ENCODE results near the gene SLC13A5. TPM values are rescaled to one million over a fixed set of nuclear protein-coding genes. Genes with fewer than 3 reads are reported as not detected.

SLC13A5 gene
- total RNA-seq (2014; rRNA removed), result not detected in 2 replicates
- not detected for Bru-seq, nascent RNA
- BruChase-seq, experiment 1, labeled RNA remaining after a 6-hour chase, result percentile 3 among the genes with signal in this experiment
- BruChase-seq, experiment 2, labeled RNA remaining after a 2-hour chase, result percentile 3 among the genes with signal in this experiment
- long read RNA-seq, result 0 reads

GRCh38 chr17:6713130-6713917, at the start of gene SLC13A5:
Gene SLC13A5, minus strand, starts transcription at chr17:6713369. Its CDS starts 36 bp downstream, at chr17:6713333.
- ChIA-PET POLR2A (ENCODE audit: unreplicated experiment) (no interaction called here), CTCF (interaction anchor here (0.6 kb wide), 1 partner anchor 13 kb away, joined by 4 read pairs; no protein-coding TSS in a partner anchor)
- no peaks in the 10 kb centered on the region for H3F3A ChIP-seq (ENCODE audit: low read length, unreplicated experiment)
- TF ChIP-seq EZH2phosphoT487 (IDR thresholded peaks at IDR 0.05; ENCODE audit: borderline replicate concordance, low read length), result no peak
- no peak for TF ChIP-seq EZH2 (IDR thresholded peaks at IDR 0.05; ENCODE audit: low read length, unreplicated experiment)
- TF ChIP-seq, protein P1, sequence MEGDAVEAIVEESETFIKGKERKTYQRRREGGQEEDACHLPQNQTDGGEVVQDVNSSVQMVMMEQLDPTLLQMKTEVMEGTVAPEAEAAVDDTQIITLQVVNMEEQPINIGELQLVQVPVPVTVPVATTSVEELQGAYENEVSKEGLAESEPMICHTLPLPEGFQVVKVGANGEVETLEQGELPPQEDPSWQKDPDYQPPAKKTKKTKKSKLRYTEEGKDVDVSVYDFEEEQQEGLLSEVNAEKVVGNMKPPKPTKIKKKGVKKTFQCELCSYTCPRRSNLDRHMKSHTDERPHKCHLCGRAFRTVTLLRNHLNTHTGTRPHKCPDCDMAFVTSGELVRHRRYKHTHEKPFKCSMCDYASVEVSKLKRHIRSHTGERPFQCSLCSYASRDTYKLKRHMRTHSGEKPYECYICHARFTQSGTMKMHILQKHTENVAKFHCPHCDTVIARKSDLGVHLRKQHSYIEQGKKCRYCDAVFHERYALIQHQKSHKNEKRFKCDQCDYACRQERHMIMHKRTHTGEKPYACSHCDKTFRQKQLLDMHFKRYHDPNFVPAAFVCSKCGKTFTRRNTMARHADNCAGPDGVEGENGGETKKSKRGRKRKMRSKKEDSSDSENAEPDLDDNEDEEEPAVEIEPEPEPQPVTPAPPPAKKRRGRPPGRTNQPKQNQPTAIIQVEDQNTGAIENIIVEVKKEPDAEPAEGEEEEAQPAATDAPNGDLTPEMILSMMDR (conservative IDR thresholded peaks at IDR 0.05; ENCODE audit: low read depth, low read length), result no peak
- ATAC-seq (no peak), DNase-seq (no peak)
- intact Hi-C loops (cut with micrococcal nuclease), result no loop called here
- no TSS peak for BruUV-seq (replicated peaks)
- no peak within 1 kb of the TSS for H2AFZ ChIP-seq (ENCODE audit: low read length)
- H3K9me3 ChIP-seq (ENCODE audit: low read length), result no peaks in the 10 kb centered on the region
- no peak within 1 kb of the TSS for H3K4me2 ChIP-seq (ENCODE audit: low read length)
- H3K79me2 ChIP-seq (ENCODE audit: low read length), result no peaks in the 10 kb centered on the region
- no peak within 1 kb of the TSS for H3K9ac ChIP-seq (ENCODE audit: low read length)
- H3K9me2 ChIP-seq (replicated peaks; ENCODE audit: low read length), result no peaks in the 10 kb centered on the region
- H3K4me1 ChIP-seq (ENCODE audit: insufficient read depth, low read length), result no peaks in the 10 kb centered on the region
- no peak within 1 kb of the TSS for H3K4me3 ChIP-seq (ENCODE audit: low read length)
- H3K36me3 ChIP-seq (ENCODE audit: low read depth, low read length), result no peaks in the 10 kb centered on the region
- H3K27ac ChIP-seq (ENCODE audit: low read length), result no peak within 1 kb of the TSS
- no peaks in the 10 kb centered on the region for H3K27me3 ChIP-seq (ENCODE audit: low read length)
- no peaks in the 10 kb centered on the region for H4K20me1 ChIP-seq (ENCODE audit: low read length)

DNA sequence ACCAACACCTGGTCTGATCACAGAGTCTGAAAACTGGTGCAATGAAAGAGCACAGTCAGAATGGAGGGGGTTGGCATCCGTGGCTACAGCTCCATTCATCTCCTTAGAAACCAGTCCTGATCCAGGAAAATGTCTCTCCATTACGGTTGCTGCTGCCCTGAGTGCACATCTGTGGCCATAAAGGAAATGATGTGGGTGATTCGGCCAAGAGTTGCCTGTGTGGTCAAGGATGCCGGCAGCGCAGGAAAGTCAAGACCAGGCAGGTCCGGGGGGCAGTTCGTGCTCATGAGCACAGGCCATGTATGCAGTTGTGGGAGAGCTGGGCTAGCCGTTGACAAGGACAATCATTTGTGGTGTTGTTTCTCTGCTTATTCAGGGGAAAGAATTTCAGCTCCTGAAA, 48.6 kb upstream of the SLC13A5 start:
- no peaks in the 10 kb centered on the region for H3K27me3 ChIP-seq (ENCODE audit: low read length)
- intact Hi-C loops (cut with micrococcal nuclease), result no loop called here
- no peak overlapping the region for H3K4me3 ChIP-seq (ENCODE audit: low read length)
- ChIA-PET CTCF (no interaction called here), POLR2A (ENCODE audit: unreplicated experiment) (no interaction called here)
- no peak overlapping the region for H3K27ac ChIP-seq (ENCODE audit: low read length)
- H3K9me2 ChIP-seq (replicated peaks; ENCODE audit: low read length), result no peaks in the 10 kb centered on the region
- BruUV-seq (replicated peaks), result no TSS peak
- H3K4me2 ChIP-seq (ENCODE audit: low read length), result no peak overlapping the region
- DNase-seq, result no peak
- H3K4me1 ChIP-seq (ENCODE audit: insufficient read depth, low read length), result no peaks in the 10 kb centered on the region
- H3K9ac ChIP-seq (ENCODE audit: low read length), result no peak overlapping the region
- no peak overlapping the region for H2AFZ ChIP-seq (ENCODE audit: low read length)
- ATAC-seq, result no peak
- TF ChIP-seq EZH2phosphoT487 (IDR thresholded peaks at IDR 0.05; ENCODE audit: borderline replicate concordance, low read length), result no peak
- TF ChIP-seq, protein P1 (conservative IDR thresholded peaks at IDR 0.05; ENCODE audit: low read depth, low read length), result no peak
- TF ChIP-seq EZH2 (IDR thresholded peaks at IDR 0.05; ENCODE audit: low read length, unreplicated experiment), result no peak
- H3K79me2 ChIP-seq (ENCODE audit: low read length), result no peaks in the 10 kb centered on the region
- H3K9me3 ChIP-seq (ENCODE audit: low read length), result no peaks in the 10 kb centered on the region
- H4K20me1 ChIP-seq (ENCODE audit: low read length), result no peaks in the 10 kb centered on the region
- no peaks in the 10 kb centered on the region for H3F3A ChIP-seq (ENCODE audit: low read length, unreplicated experiment)
- no peaks in the 10 kb centered on the region for H3K36me3 ChIP-seq (ENCODE audit: low read depth, low read length)

GRCh38 chr17:6757747-6758146, 44.6 kb upstream of the SLC13A5 start:
- Histone ChIP-seq H4K20me1 (ENCODE audit: low read length) (no peaks in the 10 kb centered on the region), H3K36me3 (ENCODE audit: low read depth, low read length) (no peaks in the 10 kb centered on the region), H3F3A (ENCODE audit: low read length, unreplicated experiment) (no peaks in the 10 kb centered on the region), H3K4me2 (ENCODE audit: low read length) (no peak overlapping the region), H3K9me2 (replicated peaks; ENCODE audit: low read length) (no peaks in the 10 kb centered on the region), H3K79me2 (ENCODE audit: low read length) (no peaks in the 10 kb centered on the region), H3K27ac (ENCODE audit: low read length) (no peak overlapping the region), H3K9ac (ENCODE audit: low read length) (no peak overlapping the region), H3K4me1 (ENCODE audit: insufficient read depth, low read length) (peaks cover 11% of the 10 kb centered on the region), H2AFZ (ENCODE audit: low read length) (no peak overlapping the region), H3K9me3 (ENCODE audit: low read length) (no peaks in the 10 kb centered on the region), H3K27me3 (ENCODE audit: low read length) (no peaks in the 10 kb centered on the region), H3K4me3 (ENCODE audit: low read length) (no peak overlapping the region)
- no peak for ATAC-seq
- intact Hi-C loops (cut with micrococcal nuclease), result no loop called here
- DNase-seq, result no peak
- ChIA-PET CTCF (no interaction called here), POLR2A (ENCODE audit: unreplicated experiment) (no interaction called here)
- TF ChIP-seq EZH2 (IDR thresholded peaks at IDR 0.05; ENCODE audit: low read length, unreplicated experiment) (no peak), EZH2phosphoT487 (IDR thresholded peaks at IDR 0.05; ENCODE audit: borderline replicate concordance, low read length) (no peak)
- TF ChIP-seq, protein P1 (conservative IDR thresholded peaks at IDR 0.05; ENCODE audit: low read depth, low read length), result no peak
- no TSS peak for BruUV-seq (replicated peaks)

All from PC-3 (cell line).